AG09319 (cell line): ENCODE measurements around the gene STK36.

Experiments used
- DNase-seq: peaks from one replicate; pipeline ENCODE4 v3.0.0-alpha.2; 2010; ENCODE audit warnings: low read depth; ENCODE audit errors: extremely low read depth
- CTCF ChIP-seq: IDR thresholded peaks from 2 replicates; pipeline ENCODE4 v1.5.1; 2011; ENCODE audit warnings: low read depth, mild to moderate bottlenecking, inconsistent platforms, low read length, moderate library complexity

STK36 gene

DNA sequence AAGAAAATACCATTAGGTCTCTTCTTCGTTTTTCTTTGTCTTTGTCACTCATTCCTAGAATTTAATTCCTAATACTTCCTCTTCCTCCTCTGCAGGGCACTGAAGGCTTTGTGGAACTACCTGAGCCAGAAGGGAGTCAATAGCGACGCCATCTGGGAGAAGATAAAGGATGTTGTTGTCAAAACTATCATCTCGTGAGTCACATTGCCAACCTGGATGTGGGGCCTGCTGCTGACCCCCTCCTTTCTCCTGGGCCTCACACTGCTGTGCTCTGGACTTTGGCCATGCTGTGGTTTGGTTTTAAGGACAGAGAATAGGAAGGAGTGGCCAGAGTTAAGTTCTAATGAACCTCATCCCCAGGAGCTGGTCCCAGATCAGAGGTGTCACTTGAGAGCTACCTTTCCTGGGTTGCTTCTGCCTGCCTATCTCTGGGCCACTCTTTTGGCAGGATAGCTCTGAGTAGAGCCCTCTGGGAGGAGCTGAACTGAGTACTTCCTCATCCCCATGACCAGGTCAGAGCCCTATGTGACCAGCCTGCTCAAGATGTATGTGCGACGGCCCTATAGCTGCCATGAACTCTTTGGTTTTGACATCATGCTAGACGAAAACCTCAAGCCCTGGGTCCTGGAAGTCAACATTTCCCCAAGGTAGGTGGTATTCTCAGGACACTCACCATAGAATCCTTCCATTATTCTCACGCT is 77.0 kb downstream of the STK36 start:
- no peak for TF ChIP-seq CTCF

More for the DNA sequence above, 77.0 kb downstream of the STK36 start:
- no peak for DNase-seq
